Measurements from ENCODE around the gene CA5B. TPM values are rescaled to one million over a fixed set of nuclear protein-coding genes. Genes with fewer than 3 reads are reported as not detected.
A peak's percentile ranks its signal among the peaks of the same experiment; 100 is the strongest.

CA5B gene
- total RNA-seq, 1 experiment from 2014 or later, result 8.3 TPM

- H2AFZ ChIP-seq (ENCODE audit: low read length), result no peak overlapping the region
- no peak overlapping the region for H4K8ac ChIP-seq (replicated peaks; ENCODE audit: insufficient read length, low read depth, low read length)
- no peak overlapping the region for H3K27ac ChIP-seq (ENCODE audit: insufficient read length, low read depth, low read length)
- H3K4me1 Mint-ChIP-seq, result peaks cover 11 to 12% of the 10 kb centered on the region in 2 experiments
- H2BK12ac ChIP-seq (ENCODE audit: insufficient read length, low read depth, low read length), result no peak overlapping the region
- no peaks in the 10 kb centered on the region for H4K20me1 ChIP-seq (ENCODE audit: control insufficient read depth, insufficient read depth, insufficient read length)
- H3K27me3 Mint-ChIP-seq (ENCODE audit: low read depth), result no peaks in the 10 kb centered on the region
- no peak for DNase-seq
- peaks cover 6 to 12% (median 9%) of the 10 kb centered on the region in 3 experiments for H3K36me3 Mint-ChIP-seq (ENCODE audit: insufficient read depth in 1 of 3, low read depth in 3 of 3)
- no peak overlapping the region for H3K4ac ChIP-seq (ENCODE audit: low read depth, low read length)
- no peaks in the 10 kb centered on the region for H3K79me2 ChIP-seq (ENCODE audit: insufficient read depth, low read length)
- no peak overlapping the region for H2BK15ac ChIP-seq (ENCODE audit: low read depth, low read length)
- peaks cover 14% of the 10 kb centered on the region for H3K23me2 ChIP-seq (ENCODE audit: insufficient read length, low read depth, low read length, poor library complexity, severe bottlenecking)
- WGBS (ENCODE audit: extremely low coverage, insufficient read length, low lambda C conversion rate), result no CpG with 5 or more reads among the region's 3 CpGs
- no peak overlapping the region for H4K91ac ChIP-seq (ENCODE audit: insufficient read length, low read depth, low read length)
- H2BK120ac ChIP-seq (ENCODE audit: low read depth, low read length, poor library complexity, severe bottlenecking), result no peak overlapping the region
- no peak overlapping the region for H3K4me3 Mint-ChIP-seq
- no peak overlapping the region for H3K14ac ChIP-seq (ENCODE audit: insufficient read depth, low read length)
- peak overlapping the region in 2 of 3 experiments; percentile 41 to 80; a peak in 2 of 7 replicates for H3K27ac Mint-ChIP-seq
- H3K9me3 ChIP-seq (ENCODE audit: control insufficient read depth, low read depth, low read length), result no peaks in the 10 kb centered on the region
- no peak overlapping the region for H2BK5ac ChIP-seq (ENCODE audit: insufficient read length, low read length)
- no peaks in the 10 kb centered on the region for H3K27me3 ChIP-seq (ENCODE audit: insufficient read depth, low read length)
- TF ChIP-seq CTCF (conservative IDR thresholded peaks at IDR 0.05), result no peak
- H3K4me1 ChIP-seq (ENCODE audit: insufficient read depth, low read length), result no peaks in the 10 kb centered on the region
- H2AK5ac ChIP-seq (ENCODE audit: insufficient read length, low read length), result no peak overlapping the region
- H3K56ac ChIP-seq (ENCODE audit: insufficient read length, low read depth, low read length), result no peak overlapping the region
- no peak overlapping the region for H2BK20ac ChIP-seq (ENCODE audit: low read depth, low read length, poor library complexity, severe bottlenecking)
- no peak overlapping the region for H3T11ph ChIP-seq (ENCODE audit: low read length)
- H3K9ac ChIP-seq (ENCODE audit: extremely low read depth, insufficient read length, low read length), result no peak overlapping the region
- no peak overlapping the region for H3K18ac ChIP-seq (ENCODE audit: insufficient read length, low read depth, low read length)
- H3K23ac ChIP-seq (ENCODE audit: insufficient read length, low read depth, low read length), result no peak overlapping the region
- H3K9me3 Mint-ChIP-seq, result no peaks in the 10 kb centered on the region; a peak in 1 of 5 replicates
- no peak overlapping the region for H4K5ac ChIP-seq (ENCODE audit: insufficient read length, low read depth, low read length)
- H3K4me2 ChIP-seq (ENCODE audit: insufficient read depth, insufficient read length, low read length), result no peak overlapping the region
- H3K79me1 ChIP-seq (ENCODE audit: insufficient read depth, low read depth, low read length, poor library complexity, severe bottlenecking), result no peaks in the 10 kb centered on the region
Measured at GRCh38 chrX:15786915-15787314, 48.8 kb downstream of the CA5B start.

Data from H9 (cell line).